PC-3 (cell line): ENCODE results near the gene MRPL4.

Experiments
- EZH2 ChIP-seq: fragments of 300-600 bp; sonication (generic); IDR thresholded peaks from one replicate; pipeline ENCODE4 v1.6.1; 2017; ENCODE audit warnings: antibody characterized with exemption, mild to moderate bottlenecking, low read length; ENCODE audit not compliant: unreplicated experiment
- TF ChIP-seq, protein P1 (sequence below): fragments of 300-600 bp; sonication (generic); conservative IDR thresholded peaks from 2 replicates; pipeline ENCODE4 v1.5.1; 2017; ENCODE audit warnings: antibody characterized with exemption, low read depth, mild to moderate bottlenecking, low read length

DNA sequence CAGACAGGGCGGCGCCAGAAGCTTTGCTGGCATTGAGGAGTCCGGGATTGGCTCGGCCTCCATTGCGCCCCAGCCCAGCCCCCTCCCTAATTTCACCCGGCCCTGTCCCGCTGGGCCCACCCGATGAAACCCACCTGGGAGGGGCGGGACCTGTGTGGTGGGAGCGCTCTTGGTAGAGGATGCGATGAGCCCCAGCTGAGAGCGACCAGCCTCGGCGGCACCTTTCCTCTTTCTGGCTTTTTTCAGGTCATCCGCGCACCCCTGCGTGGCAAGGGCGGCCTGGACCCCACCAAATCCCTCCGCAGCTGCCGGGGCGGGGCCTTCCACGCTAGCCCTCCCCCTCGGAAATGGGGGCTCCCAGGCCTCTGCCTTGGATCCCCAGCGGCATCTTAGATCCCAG, 57.4 kb downstream of the MRPL4 start, which contains the start of gene ZGLP1:
- TF ChIP-seq, protein P1, sequence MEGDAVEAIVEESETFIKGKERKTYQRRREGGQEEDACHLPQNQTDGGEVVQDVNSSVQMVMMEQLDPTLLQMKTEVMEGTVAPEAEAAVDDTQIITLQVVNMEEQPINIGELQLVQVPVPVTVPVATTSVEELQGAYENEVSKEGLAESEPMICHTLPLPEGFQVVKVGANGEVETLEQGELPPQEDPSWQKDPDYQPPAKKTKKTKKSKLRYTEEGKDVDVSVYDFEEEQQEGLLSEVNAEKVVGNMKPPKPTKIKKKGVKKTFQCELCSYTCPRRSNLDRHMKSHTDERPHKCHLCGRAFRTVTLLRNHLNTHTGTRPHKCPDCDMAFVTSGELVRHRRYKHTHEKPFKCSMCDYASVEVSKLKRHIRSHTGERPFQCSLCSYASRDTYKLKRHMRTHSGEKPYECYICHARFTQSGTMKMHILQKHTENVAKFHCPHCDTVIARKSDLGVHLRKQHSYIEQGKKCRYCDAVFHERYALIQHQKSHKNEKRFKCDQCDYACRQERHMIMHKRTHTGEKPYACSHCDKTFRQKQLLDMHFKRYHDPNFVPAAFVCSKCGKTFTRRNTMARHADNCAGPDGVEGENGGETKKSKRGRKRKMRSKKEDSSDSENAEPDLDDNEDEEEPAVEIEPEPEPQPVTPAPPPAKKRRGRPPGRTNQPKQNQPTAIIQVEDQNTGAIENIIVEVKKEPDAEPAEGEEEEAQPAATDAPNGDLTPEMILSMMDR, result no peak
- no peak for TF ChIP-seq EZH2
